GM10266 (cell line): Measurements from ENCODE around the gene ITGA3.

Source experiments
- DNase-seq: peaks from one replicate; pipeline ENCODE4 v3.0.0; 2012; ENCODE audit errors: extremely low spot score
- TF ChIP-seq, protein P1 (sequence below): IDR thresholded peaks from 2 replicates; pipeline ENCODE4 v1.5.1; 2012; ENCODE audit warnings: mild to moderate bottlenecking, low read depth; ENCODE audit not compliant: control insufficient read depth, insufficient read depth; ENCODE audit errors: missing control alignments

ITGA3 gene

DNA sequence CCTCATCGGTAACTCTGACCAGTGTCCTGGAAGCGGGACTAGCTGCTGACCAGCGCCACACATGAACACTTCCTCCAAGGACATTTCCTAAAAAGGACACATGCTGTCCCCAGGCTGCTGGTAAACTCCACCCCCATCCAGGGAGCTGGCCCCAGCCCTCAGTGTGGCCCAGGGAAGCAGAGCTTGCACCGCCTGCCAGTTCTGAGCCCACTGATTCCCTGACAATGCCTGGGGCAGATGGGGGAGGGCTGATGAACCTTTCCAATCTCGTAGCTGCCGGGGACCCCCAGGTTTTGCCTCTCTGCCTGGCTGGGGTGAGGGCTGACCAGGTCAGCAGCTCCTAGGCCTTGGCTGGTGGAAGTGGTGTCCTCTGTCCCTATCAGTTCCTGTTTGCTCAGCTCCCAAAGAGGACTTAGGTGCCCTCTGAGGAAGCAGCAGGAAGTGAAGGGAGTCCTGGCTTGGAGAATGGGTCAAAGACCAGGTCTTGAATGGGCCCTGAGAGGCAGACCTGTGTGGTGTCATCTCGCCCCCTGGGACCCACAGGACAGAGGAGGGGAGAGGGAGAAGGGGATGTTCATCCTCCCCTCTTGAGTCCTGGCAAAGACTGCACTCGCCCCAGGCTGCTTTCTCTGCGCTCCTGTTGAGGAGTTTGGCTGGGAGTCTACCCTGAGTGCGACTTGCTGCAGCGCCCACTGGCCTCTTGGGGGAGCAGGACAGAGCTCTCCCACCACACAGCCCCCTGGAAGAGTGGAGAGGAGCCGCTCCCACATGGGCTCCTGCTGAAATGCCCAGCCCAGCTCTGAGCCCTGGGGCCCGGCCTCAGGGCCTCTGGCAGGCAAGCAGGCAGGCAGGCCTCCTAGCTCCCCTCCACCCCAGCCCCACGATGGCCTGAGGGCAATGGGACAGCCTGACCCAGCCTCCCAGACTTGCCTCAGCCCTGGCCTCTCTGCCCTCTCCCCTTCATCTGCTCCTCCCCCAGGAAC is 56.1 kb downstream of the ITGA3 start:
- TF ChIP-seq, protein P1, sequence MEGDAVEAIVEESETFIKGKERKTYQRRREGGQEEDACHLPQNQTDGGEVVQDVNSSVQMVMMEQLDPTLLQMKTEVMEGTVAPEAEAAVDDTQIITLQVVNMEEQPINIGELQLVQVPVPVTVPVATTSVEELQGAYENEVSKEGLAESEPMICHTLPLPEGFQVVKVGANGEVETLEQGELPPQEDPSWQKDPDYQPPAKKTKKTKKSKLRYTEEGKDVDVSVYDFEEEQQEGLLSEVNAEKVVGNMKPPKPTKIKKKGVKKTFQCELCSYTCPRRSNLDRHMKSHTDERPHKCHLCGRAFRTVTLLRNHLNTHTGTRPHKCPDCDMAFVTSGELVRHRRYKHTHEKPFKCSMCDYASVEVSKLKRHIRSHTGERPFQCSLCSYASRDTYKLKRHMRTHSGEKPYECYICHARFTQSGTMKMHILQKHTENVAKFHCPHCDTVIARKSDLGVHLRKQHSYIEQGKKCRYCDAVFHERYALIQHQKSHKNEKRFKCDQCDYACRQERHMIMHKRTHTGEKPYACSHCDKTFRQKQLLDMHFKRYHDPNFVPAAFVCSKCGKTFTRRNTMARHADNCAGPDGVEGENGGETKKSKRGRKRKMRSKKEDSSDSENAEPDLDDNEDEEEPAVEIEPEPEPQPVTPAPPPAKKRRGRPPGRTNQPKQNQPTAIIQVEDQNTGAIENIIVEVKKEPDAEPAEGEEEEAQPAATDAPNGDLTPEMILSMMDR: no peak
- no peak for DNase-seq

DNA sequence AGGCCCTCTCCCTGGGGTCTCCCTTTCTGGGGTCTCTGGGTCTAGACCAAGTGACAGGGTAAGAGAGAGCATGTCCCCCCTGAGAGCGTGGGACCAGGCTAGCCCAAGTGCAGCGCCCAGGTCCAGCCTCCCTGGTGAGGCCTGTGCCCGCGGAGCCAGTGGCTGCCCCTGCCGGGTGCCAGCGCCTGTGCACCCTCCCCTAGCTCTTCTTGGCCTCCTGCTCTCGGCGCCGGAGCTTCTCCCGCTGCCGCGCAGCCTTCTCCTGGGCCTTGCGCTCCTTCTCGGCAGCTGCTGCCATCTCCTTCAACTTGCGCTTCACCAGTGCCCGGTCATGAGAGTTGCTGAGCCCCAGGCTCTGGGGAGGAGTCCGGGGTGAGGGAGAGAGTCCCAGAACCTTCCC is 56.8 kb downstream of the ITGA3 start:
- TF ChIP-seq, protein P1: no peak
- DNase-seq: no peak

DNA sequence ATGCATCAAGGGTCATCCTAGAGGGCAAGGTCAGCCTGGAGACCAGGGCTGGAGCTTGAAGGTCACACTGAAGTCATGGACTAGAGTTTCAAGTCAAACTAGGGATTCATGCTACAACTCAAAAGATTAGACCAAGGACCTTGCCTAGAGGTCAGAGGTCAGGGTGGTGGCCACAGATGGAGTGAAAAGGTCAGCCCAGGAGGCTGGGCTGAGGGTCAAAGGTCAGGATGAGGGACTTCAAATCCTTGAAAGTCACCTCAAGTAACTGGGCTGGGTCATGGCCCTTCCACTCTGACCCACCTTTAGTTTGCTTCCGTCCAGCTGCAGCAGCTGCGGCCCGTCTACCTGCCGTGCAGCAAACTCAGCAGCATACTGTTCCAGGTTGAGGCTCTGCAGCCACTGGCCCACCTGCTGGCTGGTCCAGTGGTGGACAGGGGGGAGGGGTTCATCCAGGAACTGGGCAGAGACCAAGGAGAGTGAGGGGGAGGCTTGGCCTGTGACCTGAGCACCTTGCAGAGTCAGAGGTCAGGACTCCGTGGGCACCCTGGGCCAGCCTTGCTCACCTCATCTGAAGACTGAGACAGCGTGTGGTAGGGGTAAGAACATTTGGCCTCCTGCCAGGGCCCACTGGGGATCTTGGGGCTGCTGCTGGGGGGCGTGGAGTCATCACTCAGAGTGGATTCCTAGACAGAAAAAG is 57.9 kb downstream of the ITGA3 start:
- DNase-seq: no peak
- TF ChIP-seq, protein P1: no peak

DNA sequence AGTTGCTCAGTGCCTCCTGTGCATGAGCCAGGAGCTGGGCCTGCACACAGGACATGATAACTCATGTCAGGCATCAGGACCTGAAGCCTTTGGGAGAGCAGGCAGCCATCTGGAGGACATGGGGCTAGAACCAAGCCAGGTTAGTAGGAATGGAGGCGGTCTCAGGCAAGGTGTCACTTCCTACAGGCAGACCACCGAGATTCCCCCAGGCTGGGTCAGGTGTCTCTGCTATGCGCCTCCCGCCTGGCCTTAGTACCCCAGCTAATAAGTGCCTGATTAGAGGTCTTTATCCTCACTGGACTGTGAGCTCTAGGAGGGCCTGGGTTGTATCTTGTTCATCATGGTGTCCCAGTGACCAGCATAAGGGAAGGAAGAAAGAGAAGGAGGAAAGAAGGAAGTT is 58.5 kb downstream of the ITGA3 start:
- TF ChIP-seq, protein P1: no peak
- no peak for DNase-seq

DNA sequence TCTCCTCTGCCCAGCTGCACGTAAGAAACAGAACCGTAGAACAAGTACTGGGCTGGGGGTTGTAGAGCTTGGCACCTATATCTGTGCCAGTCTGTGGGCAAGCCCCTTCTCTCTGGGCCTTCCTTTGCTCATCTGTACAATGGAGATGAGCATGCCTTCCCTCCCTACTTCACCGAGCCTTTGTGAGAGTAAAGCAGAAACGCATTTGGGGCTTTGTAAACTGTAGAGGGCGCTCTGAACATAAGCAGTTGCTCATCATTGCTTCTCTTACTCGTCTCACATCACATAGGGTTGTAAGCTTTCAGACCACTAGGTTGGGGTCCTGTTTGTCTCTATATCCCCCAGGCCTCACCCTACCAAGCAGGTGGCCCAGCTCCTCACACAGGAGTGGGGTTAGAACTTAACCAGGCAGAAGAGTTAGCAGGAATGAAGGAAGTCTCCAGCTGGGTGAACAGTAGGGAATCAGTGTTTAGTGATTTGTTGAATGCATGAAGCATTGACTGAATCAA is 59.0 kb downstream of the ITGA3 start:
- peak; percentile 83 for DNase-seq

DNA sequence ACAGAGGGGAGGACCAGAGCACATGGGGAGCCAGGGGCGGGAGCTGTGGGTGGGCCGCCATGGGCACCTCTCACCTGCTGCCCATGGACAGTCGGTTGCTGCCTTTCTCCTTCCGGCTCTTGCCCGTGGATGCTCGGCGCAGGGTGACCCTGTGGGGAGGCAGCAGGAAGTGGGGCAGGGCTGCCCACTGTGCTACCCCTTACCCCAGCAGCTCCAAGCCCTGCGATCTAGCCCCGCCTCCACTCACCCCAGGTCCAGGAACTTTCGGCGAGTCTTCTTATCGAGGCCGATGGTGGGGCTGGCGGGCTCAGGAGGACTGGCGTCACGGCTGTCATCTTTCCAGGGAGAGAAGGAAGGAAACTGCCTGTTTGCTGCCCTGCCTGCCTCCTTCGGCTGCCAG is 59.8 kb downstream of the ITGA3 start:
- TF ChIP-seq, protein P1: no peak
- DNase-seq: no peak

More for the DNA sequence above, 59.0 kb downstream of the ITGA3 start:
- TF ChIP-seq, protein P1: peak; percentile 75
